Measurements from ENCODE around the gene USP48. TPM values are rescaled to one million over a fixed set of nuclear protein-coding genes. Genes with fewer than 3 reads are reported as not detected.

The USP48 gene
- total and polyA plus RNA-seq, 2 donors: 25.3 to 34.3 TPM

DNA sequence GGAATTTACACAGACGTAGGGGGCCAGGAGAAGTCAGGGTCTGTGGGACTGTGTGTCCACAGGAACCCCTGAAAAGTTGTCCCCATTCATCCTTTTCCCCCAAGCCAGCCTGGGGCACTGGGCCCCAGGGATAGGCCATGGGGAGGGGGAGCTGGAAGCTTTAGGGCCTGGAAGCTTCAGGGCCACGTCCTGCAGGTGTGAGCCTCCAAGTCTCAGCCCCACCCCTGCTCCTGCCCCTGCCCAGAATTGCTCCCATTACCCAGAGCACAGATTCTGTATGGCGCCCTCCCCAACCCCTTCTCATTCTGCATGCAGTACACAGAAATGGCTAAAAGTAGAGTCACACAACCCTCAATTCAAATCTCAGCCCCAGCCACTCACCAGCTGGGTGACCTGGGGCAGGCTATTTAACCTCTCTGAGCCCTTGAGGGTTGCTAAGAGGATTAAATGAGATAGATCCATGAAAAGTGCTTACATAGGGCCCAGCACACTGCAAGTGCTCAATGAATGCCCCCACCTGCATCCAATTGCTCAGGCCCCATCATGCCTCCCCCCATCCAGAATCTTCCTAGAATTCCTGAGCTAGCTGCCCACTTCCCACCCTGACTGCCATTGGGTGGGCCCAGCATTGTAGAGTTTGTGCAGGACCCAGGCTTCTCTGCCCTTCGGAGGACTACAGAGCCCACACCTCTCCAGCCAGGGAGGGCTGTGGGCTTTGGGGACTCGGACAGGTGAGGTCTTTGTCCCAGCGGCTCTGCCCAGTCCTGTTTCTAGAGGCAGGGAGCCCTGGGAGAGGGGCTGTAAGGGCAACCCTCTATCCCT lies 120.3 kb downstream of the USP48 start:
- Histone ChIP-seq H3K9me3 (ENCODE audit: control insufficient read depth in 2 of 2, insufficient read depth in 1 of 2, low read length in 1 of 2) (no peaks in the 10 kb centered on the region), H3K4me3 (ENCODE audit: low read length in 2 of 2) (no peak overlapping the region), H3K36me3 (ENCODE audit: control insufficient read depth in 2 of 2, insufficient read depth in 2 of 2, low read length in 1 of 2) (no peaks in the 10 kb centered on the region), H3K4me1 (ENCODE audit: control insufficient read depth in 2 of 2, insufficient read depth in 2 of 2, low read length in 2 of 2) (peaks cover 5 to 6% of the 10 kb centered on the region in 2 donors), H3K27me3 (ENCODE audit: control insufficient read depth in 2 of 2, insufficient read depth in 1 of 2, low read length in 1 of 2) (peaks cover under 1 to 68% of the 10 kb centered on the region in 2 donors), H3K27ac (ENCODE audit: low read depth in 1 of 2, low read length in 1 of 2) (no peak overlapping the region)
- no peak for DNase-seq (ENCODE audit: low read depth in 6 of 9, low spot score in 9 of 9)
- WGBS: 87% methylated on average over 6 of the region's 6 CpGs

DNA sequence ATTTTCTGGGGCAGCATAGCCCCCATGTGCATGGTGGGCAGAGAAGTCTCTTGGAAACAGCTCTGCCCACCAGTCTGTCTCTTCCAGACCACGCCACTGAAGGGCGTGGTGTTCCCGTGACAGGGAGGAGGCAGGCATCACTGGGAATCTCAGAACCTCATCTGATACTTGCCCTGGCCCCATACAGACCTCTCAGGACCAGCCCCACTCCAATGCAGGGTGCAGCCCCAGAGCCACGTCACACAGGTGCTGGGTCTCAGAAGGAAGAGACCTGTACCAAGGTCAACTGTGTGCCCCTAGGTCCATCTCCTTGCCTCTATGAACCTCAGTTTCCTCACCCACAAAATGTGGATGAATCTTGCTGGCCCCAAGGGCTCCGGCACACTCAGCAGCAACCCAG lies 121.1 kb downstream of the USP48 start:
- H3K9me3 ChIP-seq (ENCODE audit: control insufficient read depth in 2 of 2, insufficient read depth in 1 of 2, low read length in 1 of 2): no peaks in the 10 kb centered on the region
- peaks cover 5 to 6% of the 10 kb centered on the region in 2 donors for H3K4me1 ChIP-seq (ENCODE audit: control insufficient read depth in 2 of 2, insufficient read depth in 2 of 2, low read length in 2 of 2)
- 88% methylated on average over 5 of the region's 5 CpGs for WGBS
- no peak overlapping the region for H3K4me3 ChIP-seq (ENCODE audit: low read length in 2 of 2)
- H3K27ac ChIP-seq (ENCODE audit: low read depth in 1 of 2, low read length in 1 of 2): no peak overlapping the region
- DNase-seq (ENCODE audit: low read depth in 6 of 9, low spot score in 9 of 9): no peak
- H3K36me3 ChIP-seq (ENCODE audit: control insufficient read depth in 2 of 2, insufficient read depth in 2 of 2, low read length in 1 of 2): no peaks in the 10 kb centered on the region
- peaks cover 2 to 63% of the 10 kb centered on the region in 2 donors for H3K27me3 ChIP-seq (ENCODE audit: control insufficient read depth in 2 of 2, insufficient read depth in 1 of 2, low read length in 1 of 2)

DNA sequence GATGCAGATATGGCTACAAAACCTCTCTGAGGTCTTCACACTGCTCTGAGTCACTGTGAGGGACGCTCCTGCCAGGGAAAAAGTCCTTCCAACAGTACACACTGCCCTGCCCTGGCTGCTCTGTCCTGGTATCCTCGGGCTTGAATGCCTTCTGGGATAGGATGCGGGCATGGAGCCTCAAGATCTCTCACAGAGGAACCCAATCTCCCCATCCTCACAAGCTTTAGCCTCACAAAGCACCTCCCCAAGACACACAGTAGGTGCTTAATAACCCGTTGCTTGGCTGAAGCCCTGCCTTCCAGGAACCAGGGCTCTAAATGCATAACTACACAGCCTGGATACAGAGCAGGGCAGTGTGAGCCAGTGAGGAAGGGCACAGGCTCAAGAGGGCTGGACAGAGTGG lies 123.0 kb downstream of the USP48 start:
- peaks cover 2 to 58% of the 10 kb centered on the region in 2 donors for H3K27me3 ChIP-seq (ENCODE audit: control insufficient read depth in 2 of 2, insufficient read depth in 1 of 2, low read length in 1 of 2)
- 57% methylated on average over 4 of the region's 4 CpGs for WGBS
- H3K4me1 ChIP-seq (ENCODE audit: control insufficient read depth in 2 of 2, insufficient read depth in 2 of 2, low read length in 2 of 2): peaks cover 5 to 6% of the 10 kb centered on the region in 2 donors
- H3K36me3 ChIP-seq (ENCODE audit: control insufficient read depth in 2 of 2, insufficient read depth in 2 of 2, low read length in 1 of 2): no peaks in the 10 kb centered on the region
- H3K4me3 ChIP-seq (ENCODE audit: low read length in 2 of 2): no peak overlapping the region
- no peak for DNase-seq (ENCODE audit: low read depth in 6 of 9, low spot score in 9 of 9)
- H3K27ac ChIP-seq (ENCODE audit: low read depth in 1 of 2, low read length in 1 of 2): no peak overlapping the region
- no peaks in the 10 kb centered on the region for H3K9me3 ChIP-seq (ENCODE audit: control insufficient read depth in 2 of 2, insufficient read depth in 1 of 2, low read length in 1 of 2)

DNA sequence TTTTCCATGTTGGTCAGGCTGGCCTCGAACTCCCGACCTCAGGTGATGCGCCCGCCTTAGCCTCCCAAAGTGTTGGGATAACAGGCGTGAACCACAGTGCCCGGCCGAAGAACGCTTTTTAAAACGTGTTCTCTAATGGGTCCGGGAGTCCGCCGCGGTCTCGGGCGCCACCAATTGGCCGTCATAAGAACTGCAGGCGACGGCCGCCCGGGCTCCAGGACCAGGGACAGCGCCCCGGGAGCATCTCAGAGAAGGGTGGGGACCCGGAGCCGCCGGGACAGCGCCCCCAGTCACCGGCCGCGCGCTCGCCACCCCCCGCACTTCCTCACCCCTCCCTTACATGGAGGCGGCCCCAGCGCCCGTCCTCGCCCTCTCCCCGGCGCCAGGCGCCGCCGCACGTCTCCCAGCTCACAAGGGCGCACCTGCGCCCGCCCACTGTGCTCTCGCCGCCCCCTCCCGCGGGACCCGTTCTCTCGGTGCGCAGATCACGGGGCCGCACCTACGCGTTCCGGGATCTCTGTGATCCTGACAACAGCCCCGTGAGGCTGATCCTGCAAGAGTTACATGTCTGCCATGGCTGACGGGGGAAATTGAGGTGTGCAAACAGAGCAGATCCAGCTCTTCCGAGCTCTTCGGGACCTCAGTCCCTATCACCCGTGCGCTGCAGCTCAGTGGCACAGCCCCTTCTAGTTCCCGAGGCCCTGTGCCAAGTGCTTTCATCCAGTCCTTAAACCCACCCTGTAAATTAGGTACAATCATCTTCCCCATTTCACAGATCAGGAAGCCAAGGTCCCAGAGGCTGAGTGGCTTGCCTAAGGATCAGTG lies 123.6 kb downstream of the USP48 start:
- Histone ChIP-seq H3K9me3 (ENCODE audit: control insufficient read depth in 2 of 2, insufficient read depth in 1 of 2, low read length in 1 of 2) (no peaks in the 10 kb centered on the region), H3K4me1 (ENCODE audit: control insufficient read depth in 2 of 2, insufficient read depth in 2 of 2, low read length in 2 of 2) (peaks cover 5 to 6% of the 10 kb centered on the region in 2 donors), H3K4me3 (ENCODE audit: low read length in 2 of 2) (no peak overlapping the region), H3K27me3 (ENCODE audit: control insufficient read depth in 2 of 2, insufficient read depth in 1 of 2, low read length in 1 of 2) (peaks cover 2 to 60% of the 10 kb centered on the region in 2 donors), H3K27ac (ENCODE audit: low read depth in 1 of 2, low read length in 1 of 2) (no peak overlapping the region), H3K36me3 (ENCODE audit: control insufficient read depth in 2 of 2, insufficient read depth in 2 of 2, low read length in 1 of 2) (no peaks in the 10 kb centered on the region)
- 3% methylated on average over 64 of the region's 64 CpGs for WGBS
- peak; percentile 29 to 86 (median 63) for DNase-seq (ENCODE audit: low read depth in 6 of 9, low spot score in 9 of 9)

DNA sequence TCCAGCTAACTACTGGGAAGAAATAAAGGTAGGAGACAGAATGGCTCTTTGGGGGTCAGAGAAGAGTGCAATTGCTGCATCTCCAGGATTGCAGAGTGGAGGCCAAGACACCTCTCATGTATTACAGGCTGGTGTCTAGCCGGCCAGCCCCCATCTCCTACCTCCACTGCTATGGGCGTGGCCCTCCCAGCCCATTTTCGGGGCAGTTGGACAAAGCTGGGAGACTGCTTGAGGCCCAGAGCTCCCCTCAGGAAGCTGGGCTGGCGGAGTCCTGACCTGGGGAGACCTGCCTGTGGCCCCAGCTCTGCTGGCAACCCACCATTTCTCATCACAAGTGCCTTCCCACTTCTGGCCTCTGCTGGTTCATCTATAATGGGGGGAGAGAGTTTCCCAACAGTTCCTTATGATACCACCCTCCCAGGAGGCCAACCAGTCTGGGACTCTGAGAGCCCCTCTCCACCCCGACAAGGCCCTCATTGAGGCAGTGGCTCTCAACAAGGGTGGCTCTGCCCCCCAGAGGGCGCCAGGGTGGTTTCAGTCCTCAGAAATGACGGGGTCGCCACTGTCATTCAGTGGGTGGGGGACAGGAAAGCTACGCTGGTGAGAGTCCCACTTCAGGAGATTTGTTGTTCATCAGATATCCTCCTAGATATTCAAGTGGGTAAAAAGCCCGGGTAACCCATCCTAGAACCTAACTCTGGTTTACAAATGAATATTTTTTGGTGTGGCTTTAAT lies 125.3 kb downstream of the USP48 start:
- 64% methylated on average over 10 of the region's 10 CpGs for WGBS
- H3K27ac ChIP-seq (ENCODE audit: low read depth in 1 of 2, low read length in 1 of 2): no peak overlapping the region
- H3K9me3 ChIP-seq (ENCODE audit: control insufficient read depth in 2 of 2, insufficient read depth in 1 of 2, low read length in 1 of 2): no peaks in the 10 kb centered on the region
- H3K27me3 ChIP-seq (ENCODE audit: control insufficient read depth in 2 of 2, insufficient read depth in 1 of 2, low read length in 1 of 2): peaks cover 7 to 56% of the 10 kb centered on the region in 2 donors
- H3K36me3 ChIP-seq (ENCODE audit: control insufficient read depth in 2 of 2, insufficient read depth in 2 of 2, low read length in 1 of 2): no peaks in the 10 kb centered on the region
- H3K4me1 ChIP-seq (ENCODE audit: control insufficient read depth in 2 of 2, insufficient read depth in 2 of 2, low read length in 2 of 2): peaks cover 5 to 6% of the 10 kb centered on the region in 2 donors
- DNase-seq (ENCODE audit: low read depth in 6 of 9, low spot score in 9 of 9): no peak
- H3K4me3 ChIP-seq (ENCODE audit: low read length in 2 of 2): no peak overlapping the region

DNA sequence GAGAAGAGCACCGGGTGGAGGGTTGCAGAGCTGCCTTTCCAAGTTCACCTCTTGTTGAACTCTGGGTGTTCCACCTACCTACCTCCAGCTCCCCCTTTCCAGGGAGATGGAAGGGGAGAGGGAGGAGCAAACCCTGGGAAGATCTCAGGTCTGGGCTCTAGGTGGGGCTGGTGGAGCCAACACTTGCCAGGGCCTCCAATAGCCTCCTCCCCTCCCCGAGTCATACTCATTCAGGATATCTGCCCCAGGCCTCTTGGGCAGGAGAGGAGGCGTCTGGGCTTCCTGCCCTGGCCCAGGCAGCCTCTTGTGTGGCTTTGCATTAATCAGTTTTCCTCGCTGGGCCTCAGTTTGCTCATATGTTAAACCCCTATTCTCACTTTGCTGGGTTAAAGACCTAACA lies 127.2 kb downstream of the USP48 start:
- no peak for DNase-seq (ENCODE audit: low read depth in 6 of 9, low spot score in 9 of 9)
- Histone ChIP-seq H3K27ac (ENCODE audit: low read depth in 1 of 2, low read length in 1 of 2) (no peak overlapping the region), H3K27me3 (ENCODE audit: control insufficient read depth in 2 of 2, insufficient read depth in 1 of 2, low read length in 1 of 2) (peaks cover 25 to 59% of the 10 kb centered on the region in 2 donors), H3K4me3 (ENCODE audit: low read length in 2 of 2) (no peak overlapping the region), H3K9me3 (ENCODE audit: control insufficient read depth in 2 of 2, insufficient read depth in 1 of 2, low read length in 1 of 2) (peaks cover 0 to 6% of the 10 kb centered on the region in 2 donors), H3K36me3 (ENCODE audit: control insufficient read depth in 2 of 2, insufficient read depth in 2 of 2, low read length in 1 of 2) (no peaks in the 10 kb centered on the region), H3K4me1 (ENCODE audit: control insufficient read depth in 2 of 2, insufficient read depth in 2 of 2, low read length in 2 of 2) (peaks cover 5 to 12% of the 10 kb centered on the region in 2 donors)
- 52% methylated on average over 4 of the region's 4 CpGs for WGBS

DNA sequence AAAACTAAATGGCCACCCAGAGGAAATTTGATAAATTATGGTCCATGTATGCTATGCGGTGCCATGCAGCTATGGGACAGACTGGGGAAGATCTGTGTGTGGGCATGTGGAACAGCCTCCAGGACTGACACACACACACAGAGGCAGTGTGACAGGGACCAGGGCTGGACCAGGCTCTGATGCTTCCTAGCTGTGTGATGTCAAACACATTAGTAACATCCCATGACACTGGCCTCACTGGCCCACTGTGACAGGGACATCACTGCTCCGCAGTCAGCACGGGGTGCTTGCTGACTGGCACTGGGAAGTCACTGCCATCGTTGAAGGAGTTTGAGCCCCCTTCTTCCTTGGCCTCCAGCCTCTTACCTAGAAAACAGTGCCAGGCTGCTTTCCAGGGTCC lies 127.7 kb downstream of the USP48 start:
- WGBS: 96% methylated on average over 4 of the region's 4 CpGs
- Histone ChIP-seq H3K4me3 (ENCODE audit: low read length in 2 of 2) (no peak overlapping the region), H3K9me3 (ENCODE audit: control insufficient read depth in 2 of 2, insufficient read depth in 1 of 2, low read length in 1 of 2) (peaks cover 0 to 6% of the 10 kb centered on the region in 2 donors), H3K27me3 (ENCODE audit: control insufficient read depth in 2 of 2, insufficient read depth in 1 of 2, low read length in 1 of 2) (peaks cover 26 to 59% of the 10 kb centered on the region in 2 donors), H3K36me3 (ENCODE audit: control insufficient read depth in 2 of 2, insufficient read depth in 2 of 2, low read length in 1 of 2) (no peaks in the 10 kb centered on the region), H3K4me1 (ENCODE audit: control insufficient read depth in 2 of 2, insufficient read depth in 2 of 2, low read length in 2 of 2) (peaks cover 5 to 12% of the 10 kb centered on the region in 2 donors), H3K27ac (ENCODE audit: low read depth in 1 of 2, low read length in 1 of 2) (no peak overlapping the region)
- DNase-seq (ENCODE audit: low read depth in 6 of 9, low spot score in 9 of 9): no peak

DNA sequence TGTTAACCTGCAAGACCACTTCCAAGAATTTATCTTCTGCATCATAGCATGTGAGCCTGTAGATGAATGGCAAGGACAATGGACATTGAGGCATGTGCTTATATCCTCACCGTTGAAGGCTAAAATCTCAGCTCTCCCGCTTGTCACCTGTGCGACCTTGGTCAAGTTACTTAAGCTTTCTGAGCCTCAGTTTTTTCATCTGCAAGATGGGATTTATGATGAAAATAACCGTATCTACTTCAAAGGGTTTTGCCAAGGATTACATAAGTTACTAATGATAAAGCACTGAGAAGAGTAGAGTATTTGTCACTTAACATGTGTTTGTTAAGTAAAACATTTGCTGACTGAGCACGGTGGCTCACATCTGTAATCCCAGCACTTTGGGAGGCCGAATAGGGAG lies 128.7 kb downstream of the USP48 start:
- Histone ChIP-seq H3K36me3 (ENCODE audit: control insufficient read depth in 2 of 2, insufficient read depth in 2 of 2, low read length in 1 of 2) (no peaks in the 10 kb centered on the region), H3K4me3 (ENCODE audit: low read length in 2 of 2) (no peak overlapping the region), H3K27ac (ENCODE audit: low read depth in 1 of 2, low read length in 1 of 2) (no peak overlapping the region), H3K9me3 (ENCODE audit: control insufficient read depth in 2 of 2, insufficient read depth in 1 of 2, low read length in 1 of 2) (peaks cover 0 to 6% of the 10 kb centered on the region in 2 donors), H3K27me3 (ENCODE audit: control insufficient read depth in 2 of 2, insufficient read depth in 1 of 2, low read length in 1 of 2) (peaks cover 26 to 57% of the 10 kb centered on the region in 2 donors), H3K4me1 (ENCODE audit: control insufficient read depth in 2 of 2, insufficient read depth in 2 of 2, low read length in 2 of 2) (peaks cover 0 to 6% of the 10 kb centered on the region in 2 donors)
- no peak for DNase-seq (ENCODE audit: low read depth in 6 of 9, low spot score in 9 of 9)
- 95% methylated on average over 6 of the region's 6 CpGs for WGBS
